ENCODE measurements around the gene PYDC2. TPM values are rescaled to one million over a fixed set of nuclear protein-coding genes. Genes with fewer than 3 reads are reported as not detected.
A peak's percentile ranks its signal among the peaks of the same experiment; 100 is the strongest.

The PYDC2 gene
- total RNA-seq, 1 experiment from 2014 or later = not detected

DNA sequence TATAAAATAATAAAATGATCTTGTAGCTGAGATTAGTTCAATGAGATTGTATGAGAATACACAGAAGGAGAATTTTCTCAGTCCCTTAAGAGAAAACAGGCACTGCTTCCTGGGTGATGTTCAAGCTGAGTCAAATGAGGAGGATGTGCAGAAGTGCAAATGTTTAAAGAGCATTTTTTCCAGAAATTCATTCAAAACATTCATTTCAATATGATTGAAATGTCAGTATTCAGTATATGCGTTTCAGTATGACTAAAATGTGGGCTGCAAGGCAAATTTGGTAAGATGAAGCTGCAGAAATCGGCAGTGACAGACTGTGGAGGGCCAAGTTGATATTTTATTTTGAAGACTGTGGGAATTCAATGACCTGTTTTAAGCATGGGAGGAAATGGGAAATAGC lies 19.3 kb upstream of the PYDC2 start:
- Histone ChIP-seq H2AFZ (no peak overlapping the region), H3K79me2 (ENCODE audit: low read depth) (no peaks in the 10 kb centered on the region), H4K20me1 (ENCODE audit: insufficient read depth) (no peaks in the 10 kb centered on the region), H3K27ac (no peak overlapping the region), H3K4me1 (replicated peaks; ENCODE audit: insufficient read depth) (no peaks in the 10 kb centered on the region), H3K4me2 (no peak overlapping the region), H3K36me3 (ENCODE audit: low read depth) (no peaks in the 10 kb centered on the region), H3K27me3 (ENCODE audit: insufficient read depth, low read depth) (no peaks in the 10 kb centered on the region), H3K4me3 (no peak overlapping the region), H3F3A (ENCODE audit: insufficient read depth, low read depth) (no peaks in the 10 kb centered on the region), H3K9me2 (ENCODE audit: insufficient read depth) (no peaks in the 10 kb centered on the region), H3K9me3 (ENCODE audit: insufficient read depth, low read depth) (no peaks in the 10 kb centered on the region)
- ChIA-PET CTCF (no interaction called here), POLR2A (ENCODE audit: unreplicated experiment) (no interaction called here)
- no TSS peak for BruUV-seq (replicated peaks)
- DNase-seq = no peak
- intact Hi-C loops (cut with micrococcal nuclease; ENCODE audit: unreplicated experiment) = no loop called here
- TF ChIP-seq EZH2 (IDR thresholded peaks at IDR 0.05; ENCODE audit: low read depth) (no peak), CTCF (conservative IDR thresholded peaks at IDR 0.05) (no peak)

DNA sequence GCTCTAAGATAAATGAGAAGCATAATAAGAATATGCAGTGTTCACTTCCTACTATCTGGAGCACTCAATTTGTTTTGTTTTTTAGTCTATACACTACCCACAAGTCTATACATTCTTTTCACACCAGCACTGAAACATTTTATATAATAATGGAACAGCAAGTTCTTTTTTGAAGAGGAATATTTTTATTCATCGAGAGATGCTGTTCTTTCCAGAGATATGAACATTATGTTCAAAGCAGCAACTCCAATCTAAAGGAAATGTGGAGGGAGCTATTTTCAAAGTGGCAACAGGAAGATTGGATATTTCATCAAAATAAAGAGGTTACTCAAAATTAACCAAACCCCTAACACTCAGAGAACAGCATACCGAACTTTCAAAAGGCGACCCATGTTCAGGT lies 16.4 kb upstream of the PYDC2 start:
- no peak overlapping the region for H3K4me3 ChIP-seq
- no TSS peak for BruUV-seq (replicated peaks)
- 0 out of 2 replicates have a peak overlapping the region, but pooled peaks have one; percentile 2 for H2AFZ ChIP-seq
- H3K4me1 ChIP-seq (replicated peaks; ENCODE audit: insufficient read depth) = no peaks in the 10 kb centered on the region
- H3F3A ChIP-seq (ENCODE audit: insufficient read depth, low read depth) = no peaks in the 10 kb centered on the region
- no peaks in the 10 kb centered on the region for H3K36me3 ChIP-seq (ENCODE audit: low read depth)
- H3K9me3 ChIP-seq (ENCODE audit: insufficient read depth, low read depth) = no peaks in the 10 kb centered on the region
- no peak overlapping the region for H3K4me2 ChIP-seq
- POLR2A ChIA-PET (ENCODE audit: unreplicated experiment) = interaction anchor here (0.6 kb wide), 1 partner anchor 701 kb away, joined by 4 read pairs; no protein-coding TSS in a partner anchor
- H3K27me3 ChIP-seq (ENCODE audit: insufficient read depth, low read depth) = no peaks in the 10 kb centered on the region
- no peak for DNase-seq
- TF ChIP-seq EZH2 (IDR thresholded peaks at IDR 0.05; ENCODE audit: low read depth) (no peak), CTCF (conservative IDR thresholded peaks at IDR 0.05) (no peak)
- no peaks in the 10 kb centered on the region for H3K9me2 ChIP-seq (ENCODE audit: insufficient read depth)
- no peaks in the 10 kb centered on the region for H3K79me2 ChIP-seq (ENCODE audit: low read depth)
- H4K20me1 ChIP-seq (ENCODE audit: insufficient read depth) = no peaks in the 10 kb centered on the region
- CTCF ChIA-PET = no interaction called here
- intact Hi-C loops (cut with micrococcal nuclease; ENCODE audit: unreplicated experiment) = loop anchor here (2.0 kb wide), 1 partner anchor 32 kb away; no protein-coding TSS in a partner anchor
- no peak overlapping the region for H3K27ac ChIP-seq

DNA sequence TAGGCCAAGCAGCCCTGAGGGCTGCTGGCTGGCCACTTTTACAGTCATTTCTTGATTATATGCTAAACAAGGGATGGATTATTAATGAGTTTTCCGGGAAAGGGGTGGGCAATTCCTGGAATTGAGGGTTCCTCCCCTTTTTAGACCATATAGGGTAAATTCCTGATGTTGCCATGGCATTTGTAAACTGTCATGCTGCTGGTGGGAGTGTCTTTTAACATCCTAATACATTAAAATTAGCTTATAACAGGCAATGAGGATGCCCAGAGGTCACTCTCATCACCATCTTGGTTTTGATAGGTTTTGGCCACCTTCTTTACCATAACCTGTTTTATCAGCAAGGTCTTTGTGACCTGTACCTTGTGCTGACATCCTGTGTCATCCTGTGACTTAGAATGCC lies 11.7 kb upstream of the PYDC2 start:
- TF ChIP-seq EZH2 (IDR thresholded peaks at IDR 0.05; ENCODE audit: low read depth) (no peak), CTCF (conservative IDR thresholded peaks at IDR 0.05) (no peak)
- ChIA-PET CTCF (no interaction called here), POLR2A (ENCODE audit: unreplicated experiment) (no interaction called here)
- no peaks in the 10 kb centered on the region for H3F3A ChIP-seq (ENCODE audit: insufficient read depth, low read depth)
- no peaks in the 10 kb centered on the region for H3K27me3 ChIP-seq (ENCODE audit: insufficient read depth, low read depth)
- H3K9me2 ChIP-seq (ENCODE audit: insufficient read depth) = no peaks in the 10 kb centered on the region
- no peak overlapping the region for H3K27ac ChIP-seq
- no peak overlapping the region for H3K4me3 ChIP-seq
- no peak overlapping the region for H3K4me2 ChIP-seq
- no peaks in the 10 kb centered on the region for H3K79me2 ChIP-seq (ENCODE audit: low read depth)
- BruUV-seq (replicated peaks) = no TSS peak
- H3K4me1 ChIP-seq (replicated peaks; ENCODE audit: insufficient read depth) = no peaks in the 10 kb centered on the region
- no peaks in the 10 kb centered on the region for H4K20me1 ChIP-seq (ENCODE audit: insufficient read depth)
- no peak for DNase-seq
- H2AFZ ChIP-seq = no peak overlapping the region
- intact Hi-C loops (cut with micrococcal nuclease; ENCODE audit: unreplicated experiment) = no loop called here
- no peaks in the 10 kb centered on the region for H3K9me3 ChIP-seq (ENCODE audit: insufficient read depth, low read depth)
- H3K36me3 ChIP-seq (ENCODE audit: low read depth) = no peaks in the 10 kb centered on the region
